Measurements from ENCODE around the gene NDOR1.

NDOR1 gene

DNA sequence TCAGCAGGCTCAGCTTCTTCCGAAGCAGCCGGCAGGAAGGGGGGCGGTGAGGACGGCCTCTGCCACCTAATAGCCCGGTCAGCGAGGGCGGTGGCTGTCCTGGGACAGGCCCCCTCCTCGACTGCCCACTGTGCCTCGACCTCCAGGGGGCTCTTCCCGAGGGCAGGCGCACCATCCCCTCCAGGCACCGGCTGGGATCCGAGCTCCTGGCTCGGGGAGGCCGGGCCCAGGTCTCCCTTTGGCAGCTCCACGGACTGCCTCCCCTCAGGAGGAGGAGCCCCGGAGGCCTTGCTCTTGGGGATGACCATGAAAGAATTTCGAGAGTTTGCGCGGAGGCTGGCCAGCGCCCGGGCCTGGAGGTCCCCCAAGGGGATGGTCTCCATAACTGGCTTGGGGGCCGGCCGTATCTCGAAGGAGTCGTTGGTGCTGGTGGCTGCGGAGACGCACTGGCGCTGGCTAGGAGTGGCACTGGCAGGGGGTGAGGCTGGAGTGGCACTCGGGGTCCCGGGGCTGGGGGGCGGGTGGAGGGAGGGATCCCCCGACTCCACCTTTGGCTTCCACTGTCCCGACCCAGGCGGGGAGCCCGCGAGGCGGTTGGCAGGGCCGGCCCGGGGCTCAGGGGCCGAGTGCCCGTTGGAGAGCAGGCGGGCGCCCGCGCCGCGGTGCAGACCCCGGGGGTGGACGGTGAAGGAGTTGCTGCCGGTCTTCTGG is 5.9 kb upstream of the NDOR1 start:
- DNase-seq = peak; percentile 61

- DNase-seq = peak; percentile 100
Observed at GRCh38 chr9:137200311-137201204, 4.9 kb upstream of the NDOR1 start, which contains the start of gene TPRN. TSS of gene TPRN (minus strand) at chr9:137200741. CDS start at chr9:137200711, 30 bp downstream.

GRCh38 chr9:137201205-137201868 is 4.2 kb upstream of the NDOR1 start:
- peak; percentile 67 for DNase-seq

DNA sequence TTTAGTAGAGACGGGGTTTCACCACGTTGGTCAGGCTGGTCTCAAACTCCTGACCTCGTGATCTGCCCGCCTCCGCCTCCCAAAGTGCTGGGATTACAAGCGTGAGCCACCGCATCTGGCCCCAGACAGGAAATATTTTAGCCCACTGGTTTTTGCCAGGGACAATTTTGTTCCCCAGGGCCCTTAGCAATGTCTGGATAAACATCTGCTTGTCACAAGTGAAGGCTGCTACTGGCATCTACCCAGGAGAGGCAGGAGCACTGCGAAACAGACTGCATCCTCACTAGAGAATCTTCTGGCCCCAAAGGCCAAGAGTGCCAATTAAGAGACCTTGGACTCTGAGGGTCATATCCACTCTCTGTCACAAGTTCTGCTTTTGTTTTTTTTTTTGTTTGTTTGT is 2.5 kb upstream of the NDOR1 start:
- DNase-seq = no peak

GRCh38 chr9:137204731-137205125 is 772 bp upstream of the NDOR1 start:
- no peak for DNase-seq

DNA sequence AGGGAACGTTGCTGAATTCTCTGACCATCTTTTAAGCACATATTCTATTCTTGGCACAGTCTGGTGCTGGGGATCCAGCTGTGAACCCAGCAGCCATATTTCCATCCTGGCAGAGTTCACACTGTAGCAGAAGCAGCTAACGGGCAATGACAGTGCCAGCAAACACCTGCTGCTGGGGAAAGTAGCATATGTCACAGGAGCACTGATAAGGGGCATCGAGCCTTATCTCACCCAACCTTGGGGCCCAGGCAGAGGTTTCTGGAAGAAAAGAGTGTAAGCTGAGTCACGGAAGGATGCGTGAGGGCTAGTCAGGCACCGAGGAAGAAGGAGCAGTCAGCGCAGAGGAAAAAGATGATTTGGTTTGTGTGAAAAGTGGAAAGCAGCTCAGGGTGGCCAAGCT is 1.1 kb downstream of the NDOR1 start:
- DNase-seq = no peak

- no peak for DNase-seq
Observed at GRCh38 chr9:137211532-137211931, 6.0 kb downstream of the NDOR1 start.

- DNase-seq = no peak
Observed at GRCh38 chr9:137212520-137212919, 7.0 kb downstream of the NDOR1 start.

- DNase-seq = peak; percentile 37
Observed at GRCh38 chr9:137213160-137214060, 7.9 kb downstream of the NDOR1 start.

DNA sequence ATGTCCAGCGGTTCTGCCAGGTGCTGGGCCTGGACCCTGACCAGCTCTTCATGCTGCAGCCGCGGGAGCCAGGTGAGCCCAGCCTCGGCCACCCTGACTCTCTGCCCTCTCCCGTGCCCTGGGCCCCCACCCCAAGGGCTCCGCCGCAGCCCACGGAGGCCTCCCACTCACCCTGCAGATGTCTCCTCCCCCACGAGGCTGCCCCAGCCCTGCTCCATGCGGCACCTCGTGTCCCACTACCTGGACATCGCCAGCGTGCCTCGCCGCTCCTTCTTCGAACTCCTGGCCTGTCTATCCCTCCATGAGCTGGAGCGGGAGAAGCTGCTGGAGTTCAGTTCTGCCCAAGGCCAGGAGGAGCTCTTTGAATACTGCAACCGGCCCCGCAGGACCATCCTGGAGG is 9.1 kb downstream of the NDOR1 start:
- no peak for DNase-seq

DNA sequence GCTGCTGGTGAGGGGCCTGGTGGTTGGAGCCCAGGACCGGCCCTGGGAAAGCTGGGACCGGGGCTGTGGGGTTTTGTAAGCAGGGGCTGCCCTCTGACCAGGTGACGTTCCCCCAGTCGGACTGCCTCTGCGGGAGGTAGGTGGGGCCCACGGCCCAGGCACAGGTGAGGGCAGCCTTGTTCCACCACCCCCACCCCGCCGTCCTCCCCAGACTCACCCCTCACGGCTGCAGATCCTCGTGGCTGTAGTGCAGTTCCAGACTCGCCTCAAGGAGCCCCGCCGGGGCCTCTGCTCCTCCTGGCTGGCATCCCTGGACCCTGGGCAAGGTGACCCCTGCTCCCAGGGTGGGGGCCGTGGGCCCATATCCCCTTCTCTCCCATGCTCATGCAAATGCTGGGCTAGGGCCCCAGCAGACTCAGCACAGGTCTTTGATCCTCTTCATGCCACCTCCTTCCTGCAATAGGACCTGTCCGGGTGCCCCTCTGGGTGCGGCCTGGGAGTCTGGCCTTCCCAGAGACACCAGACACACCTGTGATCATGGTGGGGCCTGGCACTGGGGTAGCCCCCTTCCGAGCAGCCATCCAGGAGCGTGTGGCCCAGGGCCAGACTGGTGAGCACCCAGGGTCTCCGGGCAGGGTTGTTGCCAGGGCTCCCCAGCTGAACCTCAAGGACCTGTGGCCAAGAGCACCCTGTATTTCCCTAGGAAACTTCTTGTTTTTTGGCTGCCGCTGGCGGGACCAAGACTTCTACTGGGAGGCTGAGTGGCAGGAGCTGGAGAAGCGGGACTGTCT is 9.9 kb downstream of the NDOR1 start:
- no peak for DNase-seq

DNA sequence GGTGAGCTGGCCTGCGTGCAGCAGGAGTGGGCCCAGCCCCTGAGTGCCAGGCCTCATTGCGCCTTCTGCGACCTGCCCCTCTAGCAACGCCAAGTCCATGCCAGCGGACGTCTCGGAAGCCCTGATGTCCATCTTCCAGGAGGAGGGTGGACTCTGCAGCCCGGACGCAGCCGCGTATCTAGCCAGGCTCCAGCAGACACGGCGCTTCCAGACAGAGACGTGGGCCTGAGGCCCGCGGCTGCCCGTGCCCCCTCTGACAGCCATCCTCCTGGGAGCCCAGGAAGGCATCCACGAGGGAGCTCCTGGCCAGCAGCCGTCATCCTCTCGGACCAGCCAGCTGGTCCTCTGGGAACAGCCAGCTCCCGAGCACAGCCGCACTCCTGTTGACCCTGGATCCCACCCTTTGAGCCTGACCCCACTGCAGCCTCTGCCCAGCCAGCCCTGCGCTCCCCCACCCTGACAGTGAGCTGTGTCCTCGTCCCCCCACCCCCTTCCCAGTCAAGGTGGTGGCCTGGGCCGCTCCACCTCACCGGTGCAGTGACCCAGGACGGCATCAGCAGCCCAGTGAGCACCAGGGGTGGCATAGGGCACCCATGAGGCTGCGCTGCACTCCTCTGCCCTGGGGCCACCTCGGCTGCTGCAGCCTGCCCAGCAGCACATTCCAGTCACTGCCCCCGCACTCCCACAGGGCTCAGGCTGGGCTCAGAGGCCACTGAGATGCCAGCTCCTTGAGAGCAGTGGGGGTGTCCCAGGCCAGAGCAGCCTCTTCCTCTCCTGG is 10.9 kb downstream of the NDOR1 start:
- no peak for DNase-seq

DNA sequence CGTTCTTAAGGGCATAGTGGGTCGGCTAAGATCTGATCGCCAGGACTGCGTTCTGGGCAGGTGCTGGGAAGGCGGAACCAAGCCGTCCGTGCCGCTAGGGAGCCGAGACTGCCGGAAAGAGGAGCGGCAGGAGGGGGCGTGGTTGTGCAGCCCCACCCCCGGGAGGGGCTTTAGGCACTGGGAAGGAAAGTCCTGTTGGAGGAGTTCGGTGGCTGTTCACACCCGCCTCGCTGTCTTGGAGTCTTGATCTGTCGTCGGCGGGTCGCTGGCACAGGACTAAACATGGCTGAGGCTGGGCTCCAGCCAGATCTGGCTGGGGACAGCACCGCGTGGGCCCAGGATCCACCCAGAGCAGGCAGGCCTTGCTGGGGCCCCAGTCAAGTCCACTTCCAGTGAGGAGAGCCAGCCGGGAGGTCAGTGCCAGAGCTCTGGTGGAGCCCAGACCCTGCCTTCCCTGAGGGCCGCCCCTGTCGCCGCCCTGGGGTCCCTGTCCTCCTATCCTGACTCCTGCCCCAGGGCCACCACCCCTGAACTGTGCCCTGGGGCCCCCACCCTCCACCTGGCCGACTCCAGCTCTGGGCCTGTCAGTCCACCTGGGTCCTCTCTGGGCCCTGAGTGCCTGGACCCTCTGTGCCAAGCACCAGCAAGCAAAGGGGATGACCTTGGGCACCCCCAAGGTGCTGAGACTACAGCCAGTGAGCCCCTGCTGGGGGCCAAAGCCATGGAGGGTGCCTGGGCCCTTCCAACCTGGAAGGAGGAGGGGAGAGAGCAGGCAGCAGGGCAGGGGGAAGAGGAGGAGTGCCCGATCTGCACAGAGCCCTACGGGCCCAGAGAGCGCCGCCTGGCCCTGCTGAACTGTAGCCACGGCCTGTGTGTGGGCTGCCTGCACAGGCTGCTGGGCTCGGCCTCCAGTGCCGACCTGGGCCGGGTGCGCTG is 12.0 kb downstream of the NDOR1 start:
- no peak for DNase-seq

DNA sequence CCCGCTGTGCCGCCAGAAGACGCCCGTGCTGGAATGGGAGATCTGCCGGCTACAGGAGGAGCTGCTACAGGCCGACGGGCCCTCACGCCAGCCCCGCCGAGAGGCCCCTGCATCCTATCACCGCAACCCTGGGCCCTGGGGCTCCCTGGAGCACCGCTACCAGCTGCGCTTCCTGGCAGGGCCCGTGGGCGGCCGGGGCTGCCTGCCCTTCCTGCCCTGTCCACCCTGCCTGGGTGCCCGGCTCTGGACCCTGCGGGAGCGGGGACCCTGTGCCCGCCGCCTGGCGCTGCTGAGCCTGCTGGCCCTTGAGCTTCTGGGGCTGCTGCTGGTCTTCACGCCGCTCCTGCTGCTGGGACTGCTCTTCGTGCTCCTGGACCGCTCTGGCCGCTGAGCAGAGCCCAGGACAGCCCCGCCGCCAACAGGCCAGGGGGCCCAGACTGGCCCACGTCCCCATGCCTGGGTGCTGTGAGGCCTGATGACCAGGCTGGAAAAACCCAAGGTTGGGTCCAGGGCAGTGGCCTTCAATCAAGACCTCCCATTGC is 12.8 kb downstream of the NDOR1 start:
- no peak for DNase-seq

GRCh38 chr9:137218754-137219271 is 13.3 kb downstream of the NDOR1 start:
- peak; percentile 91 for DNase-seq

DNA sequence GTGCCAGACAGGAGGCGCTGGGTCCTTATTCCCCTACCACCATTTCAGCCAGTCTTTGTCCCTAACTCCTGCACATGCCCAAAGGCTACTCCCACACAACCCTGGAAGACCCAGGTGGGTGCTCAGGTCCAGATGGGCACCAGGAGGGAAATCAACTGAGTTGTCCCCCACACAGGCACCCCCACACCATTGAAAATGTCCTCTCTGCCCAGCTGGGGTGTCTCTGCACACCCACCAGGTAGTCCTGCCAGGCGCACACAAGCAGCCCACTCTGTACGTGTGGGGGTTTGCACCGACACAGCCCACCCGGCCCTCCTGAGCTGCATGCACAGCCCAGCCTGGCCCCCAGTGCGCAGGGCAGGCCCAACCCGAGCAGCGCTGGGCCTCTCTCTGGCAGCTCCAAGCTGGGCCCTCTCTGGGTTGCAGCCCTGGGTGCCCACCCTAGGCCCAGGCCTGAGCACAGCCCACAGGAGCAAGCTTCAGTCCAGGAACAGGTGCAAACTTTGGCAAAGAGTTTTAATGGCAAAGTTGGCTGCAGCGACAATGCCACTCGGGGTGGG is 14.3 kb downstream of the NDOR1 start:
- DNase-seq = no peak

DNA sequence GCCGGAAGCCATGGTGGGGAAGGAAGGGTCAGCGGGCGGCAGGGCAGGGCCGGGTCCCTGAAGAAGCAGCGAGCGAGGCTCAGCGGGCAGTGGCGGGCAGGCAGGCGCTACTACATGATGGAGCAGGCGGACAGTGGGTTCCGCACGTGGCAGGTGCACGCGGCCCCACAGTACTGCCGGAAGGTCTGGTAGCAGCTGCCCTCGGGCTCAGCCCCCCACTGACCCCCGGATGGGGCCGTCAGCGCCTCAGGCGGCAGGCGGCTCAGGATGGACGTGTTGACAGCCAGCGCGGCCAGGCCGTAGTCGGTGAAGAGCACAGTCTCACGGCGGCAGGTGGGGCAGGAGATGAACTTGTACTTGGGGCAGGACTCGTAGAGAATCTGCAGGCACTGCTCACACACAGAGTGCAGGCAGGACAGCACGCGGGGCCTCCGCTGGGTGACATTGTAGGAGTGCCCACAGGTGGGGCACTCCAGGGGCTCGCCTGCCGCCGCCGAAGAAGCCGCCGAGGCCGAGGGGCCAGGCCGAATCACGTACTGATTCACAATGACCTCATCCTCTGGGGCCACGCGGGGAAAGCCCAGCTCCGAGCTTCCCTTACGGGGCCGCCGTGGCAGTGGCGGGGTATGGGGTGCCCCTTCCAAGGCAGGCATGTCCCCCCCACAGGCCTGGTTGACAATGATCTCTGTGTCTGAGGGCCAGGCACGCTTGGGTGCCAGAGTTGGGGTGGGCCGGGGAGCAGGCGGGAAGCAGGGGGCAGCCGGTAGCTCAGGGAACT is 15.0 kb downstream of the NDOR1 start:
- DNase-seq = peak; percentile 37

- no peak for DNase-seq
Observed at GRCh38 chr9:137221095-137221505, 15.6 kb downstream of the NDOR1 start.
